ENCODE measurements around the gene THAP3. TPM values are rescaled to one million over a fixed set of nuclear protein-coding genes. Genes with fewer than 3 reads are reported as not detected.

The THAP3 gene, protein sequence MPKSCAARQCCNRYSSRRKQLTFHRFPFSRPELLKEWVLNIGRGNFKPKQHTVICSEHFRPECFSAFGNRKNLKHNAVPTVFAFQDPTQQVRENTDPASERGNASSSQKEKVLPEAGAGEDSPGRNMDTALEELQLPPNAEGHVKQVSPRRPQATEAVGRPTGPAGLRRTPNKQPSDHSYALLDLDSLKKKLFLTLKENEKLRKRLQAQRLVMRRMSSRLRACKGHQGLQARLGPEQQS
- total RNA-seq, result 10 to 100 TPM; 16.7 to 31.0 (median 24.2) TPM

DNA sequence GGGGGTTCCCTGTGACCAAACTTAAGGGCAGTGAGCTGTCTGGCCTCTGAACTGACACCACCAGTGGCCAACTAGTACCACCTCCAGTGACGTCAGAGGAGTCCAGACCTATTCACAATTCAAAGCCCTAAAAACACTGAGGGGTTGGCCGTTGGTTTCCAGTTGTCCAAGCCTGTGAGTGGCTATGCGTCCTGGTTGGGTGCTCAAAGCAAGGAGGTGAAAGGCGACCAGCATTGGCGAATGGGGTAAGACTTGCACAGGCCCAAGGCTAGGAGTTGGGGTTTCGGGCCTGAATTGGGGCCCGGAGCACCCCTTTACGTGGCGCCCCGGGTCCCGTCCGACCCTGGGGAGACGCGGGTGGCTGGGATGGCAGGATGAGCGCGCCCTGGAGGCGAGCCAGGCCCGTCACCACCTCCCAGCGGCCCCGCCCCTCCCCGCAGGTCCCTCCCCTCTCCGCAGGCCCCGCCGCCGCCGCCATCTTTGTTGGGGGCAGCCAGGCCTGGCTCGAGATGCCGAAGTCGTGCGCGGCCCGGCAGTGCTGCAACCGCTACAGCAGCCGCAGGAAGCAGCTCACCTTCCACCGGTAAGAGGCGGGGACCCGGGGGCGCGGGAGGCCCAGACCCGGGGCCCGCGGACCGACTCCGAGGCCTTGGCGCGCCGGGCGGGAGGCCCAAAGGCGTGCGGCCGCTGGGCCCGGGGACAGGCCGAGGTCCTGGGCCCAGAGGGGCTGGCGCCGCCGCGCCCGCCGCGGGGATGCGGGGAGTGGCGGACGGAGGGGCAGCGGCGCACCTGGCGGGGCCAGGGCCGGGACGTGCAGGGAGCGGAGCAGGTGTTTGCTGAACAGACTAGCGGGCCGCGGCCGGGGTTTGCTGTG is at the start of gene THAP3:
TSS of gene THAP3 (plus strand) at position 159 of the 874 bp plus-strand sequence. CDS start at position 510, 351 bp downstream.
- in situ Hi-C loops (cut with MboI; ENCODE audit: low sequenced_read_pairs in 4 of 4) (loop anchor here in 1 of 4 donors (25.0 kb wide), 1 partner anchor 138 kb away; the partner anchor contains the start of gene PLEKHG5), intact Hi-C loops (cut with DNase I; ENCODE audit: low total_unique reads) (loop anchor here (1.0 to 5.0 kb wide), 3 partner anchors 12 to 73 kb away; partner anchors contain the start of genes NOL9 and PHF13)
- peaks cover 0 to 41% of the 10 kb centered on the region in 2 donors for H3K36me3 ChIP-seq

DNA sequence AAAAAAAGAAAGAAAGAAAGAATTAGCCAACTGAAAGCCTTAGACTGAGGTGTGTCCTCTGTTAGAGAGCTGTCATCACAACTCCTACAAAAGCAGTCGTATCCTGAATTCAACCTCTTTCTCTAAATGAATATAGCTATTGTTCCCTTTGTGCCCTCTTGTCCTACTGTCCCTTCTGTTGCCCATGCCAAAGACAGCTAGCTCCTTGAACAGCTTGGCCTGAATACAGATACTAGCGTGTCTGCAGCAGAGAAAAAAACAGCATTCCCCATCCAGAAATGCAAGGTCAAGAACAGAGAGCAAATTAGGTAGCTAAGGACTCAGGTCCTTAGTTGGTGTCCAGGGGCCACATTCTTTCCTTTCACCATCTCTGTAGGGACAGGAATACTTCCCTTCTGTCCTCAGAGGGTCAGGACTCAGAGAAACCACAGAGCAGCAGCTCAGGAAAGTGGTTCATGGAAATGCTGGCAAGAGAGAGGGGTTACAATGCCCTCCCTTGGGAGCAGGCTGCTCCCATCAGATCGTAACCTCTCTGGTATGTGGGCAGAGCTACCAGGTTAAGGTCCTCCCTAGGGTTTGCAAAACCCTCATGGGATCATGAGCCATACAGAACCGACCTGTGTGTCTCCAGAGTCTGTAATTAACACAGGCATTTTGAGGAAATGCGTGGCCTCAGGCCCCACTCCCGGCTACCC is 46.7 kb upstream of the THAP3 start:
- no peak for ATAC-seq
- Histone ChIP-seq H3K4me3 (no peak overlapping the region), H3K36me3 (no peaks in the 10 kb centered on the region), H3K27ac (no peak overlapping the region), H3K27me3 (no peaks in the 10 kb centered on the region), H3K4me1 (peaks cover 17 to 23% of the 10 kb centered on the region in 2 donors), H3K9me3 (no peaks in the 10 kb centered on the region)
- TF ChIP-seq, protein P1, sequence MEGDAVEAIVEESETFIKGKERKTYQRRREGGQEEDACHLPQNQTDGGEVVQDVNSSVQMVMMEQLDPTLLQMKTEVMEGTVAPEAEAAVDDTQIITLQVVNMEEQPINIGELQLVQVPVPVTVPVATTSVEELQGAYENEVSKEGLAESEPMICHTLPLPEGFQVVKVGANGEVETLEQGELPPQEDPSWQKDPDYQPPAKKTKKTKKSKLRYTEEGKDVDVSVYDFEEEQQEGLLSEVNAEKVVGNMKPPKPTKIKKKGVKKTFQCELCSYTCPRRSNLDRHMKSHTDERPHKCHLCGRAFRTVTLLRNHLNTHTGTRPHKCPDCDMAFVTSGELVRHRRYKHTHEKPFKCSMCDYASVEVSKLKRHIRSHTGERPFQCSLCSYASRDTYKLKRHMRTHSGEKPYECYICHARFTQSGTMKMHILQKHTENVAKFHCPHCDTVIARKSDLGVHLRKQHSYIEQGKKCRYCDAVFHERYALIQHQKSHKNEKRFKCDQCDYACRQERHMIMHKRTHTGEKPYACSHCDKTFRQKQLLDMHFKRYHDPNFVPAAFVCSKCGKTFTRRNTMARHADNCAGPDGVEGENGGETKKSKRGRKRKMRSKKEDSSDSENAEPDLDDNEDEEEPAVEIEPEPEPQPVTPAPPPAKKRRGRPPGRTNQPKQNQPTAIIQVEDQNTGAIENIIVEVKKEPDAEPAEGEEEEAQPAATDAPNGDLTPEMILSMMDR (IDR thresholded peaks at IDR 0.05 in 4 of 5, conservative IDR thresholded peaks at IDR 0.05 in 1 of 5), result no peak
- no peak for TF ChIP-seq POLR2A (IDR thresholded peaks at IDR 0.05)
- DNase-seq, result no peak
- in situ Hi-C loops (cut with MboI; ENCODE audit: low sequenced_read_pairs in 4 of 4), result loop anchor here in 1 of 4 donors (10.0 kb wide), 1 partner anchor 57 kb away; no protein-coding TSS in a partner anchor
- intact Hi-C loops (cut with DNase I; ENCODE audit: low total_unique reads), result no loop called here

More for the DNA sequence above, at the start of gene THAP3:
- ATAC-seq (peak; percentile 81 to 89), DNase-seq (peak; percentile 75 to 83)
- Histone ChIP-seq H3K4me3 (peak within 1 kb of the TSS; percentile 68 to 83 (median 72)), H3K4me1 (peaks cover 22 to 24% of the 10 kb centered on the region in 2 donors), H3K27ac (peak within 1 kb of the TSS; percentile 80 to 92 (median 90)), H3K9me3 (no peaks in the 10 kb centered on the region), H3K27me3 (no peaks in the 10 kb centered on the region)
- TF ChIP-seq POLR2A (IDR thresholded peaks at IDR 0.05), result peak; percentile 37 to 46
- TF ChIP-seq, protein P1 (IDR thresholded peaks at IDR 0.05 in 4 of 5, conservative IDR thresholded peaks at IDR 0.05 in 1 of 5), result peak in 1 of 5 experiments; percentile 22

DNA sequence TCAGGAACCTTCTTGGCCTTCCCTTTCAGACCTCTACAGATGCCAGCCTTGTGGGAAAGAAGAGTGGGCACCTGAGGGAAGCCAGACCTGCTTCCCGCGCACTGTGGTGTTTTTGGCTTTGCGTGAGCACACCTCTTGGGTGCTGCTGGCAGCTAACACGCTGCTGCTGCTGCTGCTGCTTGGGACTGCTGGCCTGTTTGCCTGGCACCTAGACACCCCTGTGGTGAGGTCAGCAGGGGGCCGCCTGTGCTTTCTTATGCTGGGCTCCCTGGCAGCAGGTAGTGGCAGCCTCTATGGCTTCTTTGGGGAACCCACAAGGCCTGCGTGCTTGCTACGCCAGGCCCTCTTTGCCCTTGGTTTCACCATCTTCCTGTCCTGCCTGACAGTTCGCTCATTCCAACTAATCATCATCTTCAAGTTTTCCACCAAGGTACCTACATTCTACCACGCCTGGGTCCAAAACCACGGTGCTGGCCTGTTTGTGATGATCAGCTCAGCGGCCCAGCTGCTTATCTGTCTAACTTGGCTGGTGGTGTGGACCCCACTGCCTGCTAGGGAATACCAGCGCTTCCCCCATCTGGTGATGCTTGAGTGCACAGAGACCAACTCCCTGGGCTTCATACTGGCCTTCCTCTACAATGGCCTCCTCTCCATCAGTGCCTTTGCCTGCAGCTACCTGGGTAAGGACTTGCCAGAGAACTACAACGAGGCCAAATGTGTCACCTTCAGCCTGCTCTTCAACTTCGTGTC is 45.9 kb upstream of the THAP3 start:
- peak overlapping the region in 3 of 4 donors; percentile 80 to 89 (median 82) for H3K4me3 ChIP-seq
- in situ Hi-C loops (cut with MboI; ENCODE audit: low sequenced_read_pairs in 4 of 4) (loop anchor here in 1 of 4 donors (10.0 kb wide), 1 partner anchor 56 kb away; no protein-coding TSS in a partner anchor), intact Hi-C loops (cut with DNase I; ENCODE audit: low total_unique reads) (loop anchor here (1.0 kb wide), 2 partner anchors 24 to 35 kb away; partner anchors contain the start of genes NOL9 and PHF13)
- no peaks in the 10 kb centered on the region for H3K36me3 ChIP-seq
- H3K27ac ChIP-seq, result peak overlapping the region; percentile 91 to 98 (median 96)
- TF ChIP-seq, protein P1 (IDR thresholded peaks at IDR 0.05 in 4 of 5, conservative IDR thresholded peaks at IDR 0.05 in 1 of 5), result no peak
- TF ChIP-seq POLR2A (IDR thresholded peaks at IDR 0.05), result no peak
- no peaks in the 10 kb centered on the region for H3K9me3 ChIP-seq
- DNase-seq, result no peak
- ATAC-seq, result no peak
- peaks cover 17 to 23% of the 10 kb centered on the region in 2 donors for H3K4me1 ChIP-seq
- H3K27me3 ChIP-seq, result no peaks in the 10 kb centered on the region

All from gastrocnemius medialis (tissue), 4 donors.